Loucy (cell line): ENCODE results near the gene IRX3.

Experiments
- H2AFZ ChIP-seq: fragments of 200-600 bp; sonication (generic); 2 replicates; pipeline ENCODE4 v1.6.0; 2016; ENCODE audit warnings: antibody characterized with exemption, mild to moderate bottlenecking, low read length, moderate library complexity
- H3F3A ChIP-seq: fragments of 200-600 bp; 2 replicates; pipeline ENCODE4 v1.6.0; 2016; ENCODE audit warnings: antibody characterized with exemption, low read depth, mild to moderate bottlenecking
- H3K27me3 ChIP-seq: fragments of 200-600 bp; sonication (generic); 2 replicates; pipeline ENCODE4 v1.6.1; 2014; ENCODE audit warnings: low read length, mild to moderate bottlenecking; ENCODE audit not compliant: insufficient read depth, poor library complexity, severe bottlenecking
- H3K36me3 ChIP-seq: fragments of 200-600 bp; sonication (generic); 2 replicates; pipeline ENCODE4 v1.6.1; 2016; ENCODE audit warnings: low read length; ENCODE audit not compliant: insufficient read depth
- H3K4me1 ChIP-seq: fragments of 200-600 bp; sonication (generic); 2 replicates; pipeline ENCODE4 v1.5.1; 2014; ENCODE audit warnings: low read length, mild to moderate bottlenecking; ENCODE audit not compliant: insufficient read depth, poor library complexity, severe bottlenecking
- H3K4me2 ChIP-seq: fragments of 200-600 bp; sonication (generic); 2 replicates; pipeline ENCODE4 v1.6.0; 2014; ENCODE audit warnings: antibody characterized with exemption, low read length, low read depth, mild to moderate bottlenecking; ENCODE audit not compliant: poor library complexity, severe bottlenecking
- H3K4me3 ChIP-seq: fragments of 200-600 bp; sonication (generic); 2 replicates; pipeline ENCODE4 v1.5.1; 2014; ENCODE audit warnings: low read length, mild to moderate bottlenecking, mixed read lengths; ENCODE audit not compliant: poor library complexity, severe bottlenecking
- H3K79me2 ChIP-seq: fragments of 200-600 bp; sonication (generic); 2 replicates; pipeline ENCODE4 v1.6.1; 2014; ENCODE audit warnings: low read length; ENCODE audit not compliant: insufficient read depth
- H3K9ac ChIP-seq: fragments of 200-600 bp; sonication (generic); 2 replicates; pipeline ENCODE4 v1.6.0; 2014; ENCODE audit warnings: mild to moderate bottlenecking, low read depth, low read length, moderate library complexity; ENCODE audit not compliant: poor library complexity, severe bottlenecking
- H3K9me2 ChIP-seq: fragments of 200-600 bp; sonication (generic); replicated peaks from 2 replicates; pipeline ENCODE4 v1.6.1; 2016; ENCODE audit warnings: low read depth, low read length, mixed read lengths
- H3K9me3 ChIP-seq: fragments of 200-600 bp; sonication (generic); 2 replicates; pipeline ENCODE4 v1.6.1; 2014; ENCODE audit warnings: mild to moderate bottlenecking, antibody characterized with exemption, low read length, low read depth; ENCODE audit not compliant: insufficient read depth
- H4K20me1 ChIP-seq: fragments of 200-600 bp; sonication (generic); 2 replicates; pipeline ENCODE4 v1.6.0; 2014; ENCODE audit warnings: antibody characterized with exemption, low read length, mild to moderate bottlenecking; ENCODE audit not compliant: insufficient read depth, poor library complexity, severe bottlenecking
- EZH2phosphoT487 ChIP-seq: fragments of 200-600 bp; IDR thresholded peaks from 2 replicates; pipeline ENCODE4 v1.6.1; 2018; ENCODE audit warnings: antibody characterized with exemption, mild to moderate bottlenecking, moderate library complexity, borderline replicate concordance
- TF ChIP-seq, protein P1 (sequence below): fragments of 200-600 bp; sonication (generic); conservative IDR thresholded peaks from 2 replicates; pipeline ENCODE4 v1.5.1; 2014; ENCODE audit warnings: mild to moderate bottlenecking, antibody characterized with exemption, low read length

IRX3 gene

GRCh38 chr16:54268340-54268739 is 18.2 kb downstream of the IRX3 start:
- H3K27me3 ChIP-seq: no peaks in the 10 kb centered on the region
- H2AFZ ChIP-seq: no peak overlapping the region
- H3K9ac ChIP-seq: no peak overlapping the region
- no peaks in the 10 kb centered on the region for H3K79me2 ChIP-seq
- peaks cover 5% of the 10 kb centered on the region; the same call in 1 of the 2 replicates for H3K9me3 ChIP-seq
- no peaks in the 10 kb centered on the region for H3K9me2 ChIP-seq
- no peak overlapping the region for H3K4me3 ChIP-seq
- H3F3A ChIP-seq: no peaks in the 10 kb centered on the region
- H3K4me1 ChIP-seq: peaks cover 10% of the 10 kb centered on the region
- H4K20me1 ChIP-seq: no peaks in the 10 kb centered on the region
- H3K4me2 ChIP-seq: no peak overlapping the region
- no peak for TF ChIP-seq EZH2phosphoT487
- TF ChIP-seq, protein P1, sequence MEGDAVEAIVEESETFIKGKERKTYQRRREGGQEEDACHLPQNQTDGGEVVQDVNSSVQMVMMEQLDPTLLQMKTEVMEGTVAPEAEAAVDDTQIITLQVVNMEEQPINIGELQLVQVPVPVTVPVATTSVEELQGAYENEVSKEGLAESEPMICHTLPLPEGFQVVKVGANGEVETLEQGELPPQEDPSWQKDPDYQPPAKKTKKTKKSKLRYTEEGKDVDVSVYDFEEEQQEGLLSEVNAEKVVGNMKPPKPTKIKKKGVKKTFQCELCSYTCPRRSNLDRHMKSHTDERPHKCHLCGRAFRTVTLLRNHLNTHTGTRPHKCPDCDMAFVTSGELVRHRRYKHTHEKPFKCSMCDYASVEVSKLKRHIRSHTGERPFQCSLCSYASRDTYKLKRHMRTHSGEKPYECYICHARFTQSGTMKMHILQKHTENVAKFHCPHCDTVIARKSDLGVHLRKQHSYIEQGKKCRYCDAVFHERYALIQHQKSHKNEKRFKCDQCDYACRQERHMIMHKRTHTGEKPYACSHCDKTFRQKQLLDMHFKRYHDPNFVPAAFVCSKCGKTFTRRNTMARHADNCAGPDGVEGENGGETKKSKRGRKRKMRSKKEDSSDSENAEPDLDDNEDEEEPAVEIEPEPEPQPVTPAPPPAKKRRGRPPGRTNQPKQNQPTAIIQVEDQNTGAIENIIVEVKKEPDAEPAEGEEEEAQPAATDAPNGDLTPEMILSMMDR: no peak
- H3K36me3 ChIP-seq: no peaks in the 10 kb centered on the region

DNA sequence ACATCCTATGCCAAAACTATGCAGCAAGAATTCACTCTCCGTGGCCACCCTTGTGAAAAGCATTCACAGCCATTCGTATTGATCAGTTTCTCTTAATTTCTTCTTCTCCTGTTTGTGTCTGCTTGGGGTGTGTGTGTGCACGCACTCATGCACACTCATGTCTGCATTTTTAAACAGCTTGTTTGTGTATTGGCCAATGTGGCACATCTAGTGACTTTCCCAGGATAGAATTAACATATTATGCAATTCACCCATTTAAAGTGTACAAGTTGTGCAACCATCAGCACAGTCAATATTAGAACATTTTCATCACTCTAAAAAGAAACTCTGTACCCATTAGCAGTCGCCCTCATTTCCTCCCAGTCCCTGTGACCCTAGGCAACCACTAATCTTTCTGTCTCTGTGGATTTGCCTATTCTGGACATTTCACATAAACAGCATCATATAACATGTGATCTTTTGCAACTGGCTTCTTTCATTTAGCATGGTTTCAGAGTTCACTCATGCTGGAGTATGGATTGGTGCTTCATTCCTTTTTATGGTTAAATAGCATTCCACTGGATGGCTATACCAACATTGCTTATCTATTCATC is 20.1 kb downstream of the IRX3 start:
- no peaks in the 10 kb centered on the region for H3K79me2 ChIP-seq
- TF ChIP-seq EZH2phosphoT487: no peak
- TF ChIP-seq, protein P1: no peak
- peaks cover 3% of the 10 kb centered on the region; the same call in 1 of the 2 replicates for H3K9me3 ChIP-seq
- no peaks in the 10 kb centered on the region for H4K20me1 ChIP-seq
- H3K27me3 ChIP-seq: no peaks in the 10 kb centered on the region
- H3F3A ChIP-seq: no peaks in the 10 kb centered on the region
- no peaks in the 10 kb centered on the region for H3K9me2 ChIP-seq
- H2AFZ ChIP-seq: no peak overlapping the region
- no peak overlapping the region for H3K4me3 ChIP-seq
- no peak overlapping the region for H3K9ac ChIP-seq
- peaks cover 10% of the 10 kb centered on the region for H3K4me1 ChIP-seq
- no peaks in the 10 kb centered on the region for H3K36me3 ChIP-seq
- no peak overlapping the region for H3K4me2 ChIP-seq

GRCh38 chr16:54265575-54266107 is 20.9 kb downstream of the IRX3 start:
- no peaks in the 10 kb centered on the region for H3K79me2 ChIP-seq
- no peaks in the 10 kb centered on the region for H3K9me3 ChIP-seq
- no peaks in the 10 kb centered on the region for H3F3A ChIP-seq
- no peak overlapping the region for H3K9ac ChIP-seq
- H2AFZ ChIP-seq: no peak overlapping the region
- H3K9me2 ChIP-seq: no peaks in the 10 kb centered on the region
- no peak overlapping the region for H3K4me3 ChIP-seq
- peaks cover 6% of the 10 kb centered on the region for H3K4me1 ChIP-seq
- TF ChIP-seq, protein P1: no peak
- TF ChIP-seq EZH2phosphoT487: no peak
- no peaks in the 10 kb centered on the region for H4K20me1 ChIP-seq
- no peak overlapping the region for H3K4me2 ChIP-seq
- H3K36me3 ChIP-seq: no peaks in the 10 kb centered on the region
- H3K27me3 ChIP-seq: no peaks in the 10 kb centered on the region
